ACC112 (cell line): ENCODE results near the gene KATNIP.

Source experiments
- H2AFZ ChIP-seq: fragments of 200-600 bp; sonication (generic); one replicate; pipeline ENCODE4 v1.6.0; 2017; ENCODE audit warnings: antibody characterized with exemption, low read length; ENCODE audit not compliant: unreplicated experiment
- H3K27ac ChIP-seq: fragments of 200-600 bp; sonication (generic); 2 replicates; pipeline ENCODE4 v1.5.1; 2014; ENCODE audit warnings: low read depth, mild to moderate bottlenecking, antibody characterized with exemption, low read length, moderate library complexity
- H3K27me3 ChIP-seq: fragments of 200-600 bp; sonication (generic); 2 replicates; pipeline ENCODE4 v1.6.1; 2014; ENCODE audit warnings: mild to moderate bottlenecking, antibody characterized with exemption, low read length, moderate library complexity, mixed read lengths; ENCODE audit not compliant: insufficient read depth
- H3K36me3 ChIP-seq: fragments of 200-600 bp; sonication (generic); 2 replicates; pipeline ENCODE4 v1.6.1; 2016; ENCODE audit warnings: mild to moderate bottlenecking, antibody characterized with exemption, low read length, moderate library complexity, mixed read lengths; ENCODE audit not compliant: insufficient read depth
- H3K4me1 ChIP-seq: fragments of 200-600 bp; sonication (generic); one replicate; pipeline ENCODE4 v1.6.1; 2016; ENCODE audit warnings: low read length, mixed read lengths; ENCODE audit not compliant: insufficient read depth, unreplicated experiment, control insufficient read depth
- H3K4me3 ChIP-seq: fragments of 200-600 bp; sonication (generic); 2 replicates; pipeline ENCODE4 v1.5.1; 2014; ENCODE audit warnings: mild to moderate bottlenecking, low read depth, low read length
- H3K79me2 ChIP-seq: fragments of 200-600 bp; sonication (generic); one replicate; pipeline ENCODE4 v1.6.0; 2016; ENCODE audit warnings: low read length; ENCODE audit not compliant: control insufficient read depth, unreplicated experiment, insufficient read depth

Gene KATNIP

GRCh38 chr16:27598931-27599565, 49.1 kb downstream of the KATNIP start:
- H3K4me1 ChIP-seq = no peaks in the 10 kb centered on the region
- no peak overlapping the region for H2AFZ ChIP-seq
- no peaks in the 10 kb centered on the region for H3K27me3 ChIP-seq
- no peaks in the 10 kb centered on the region for H3K79me2 ChIP-seq
- H3K4me3 ChIP-seq = no peak overlapping the region
- H3K36me3 ChIP-seq = no peaks in the 10 kb centered on the region
- no peak overlapping the region for H3K27ac ChIP-seq

DNA sequence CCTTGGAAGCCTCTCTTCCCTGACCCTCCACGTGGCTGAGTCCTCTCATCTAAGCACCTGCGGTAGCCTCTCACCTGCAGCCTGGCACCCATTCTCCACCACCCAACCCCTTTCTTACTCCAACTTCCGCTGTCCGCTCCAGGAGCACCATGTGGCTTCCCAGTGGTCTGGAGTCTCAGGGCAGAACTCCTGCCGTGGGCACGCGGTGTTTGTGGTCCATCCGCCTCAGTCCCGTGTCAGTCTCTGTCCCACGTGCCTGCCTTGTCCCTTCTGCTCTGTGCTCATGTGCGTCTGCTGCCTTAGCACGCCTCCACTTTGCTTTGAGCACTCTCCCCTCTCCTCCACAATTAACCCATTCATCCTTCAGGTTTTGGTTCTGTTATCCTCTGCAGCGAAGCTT, 49.7 kb downstream of the KATNIP start:
- Histone ChIP-seq H3K27me3 (no peaks in the 10 kb centered on the region), H3K36me3 (no peaks in the 10 kb centered on the region), H3K27ac (no peak overlapping the region), H2AFZ (no peak overlapping the region), H3K4me1 (no peaks in the 10 kb centered on the region), H3K4me3 (no peak overlapping the region), H3K79me2 (no peaks in the 10 kb centered on the region)
